ENCODE measurements around the gene NFE2.

Gene NFE2

DNA sequence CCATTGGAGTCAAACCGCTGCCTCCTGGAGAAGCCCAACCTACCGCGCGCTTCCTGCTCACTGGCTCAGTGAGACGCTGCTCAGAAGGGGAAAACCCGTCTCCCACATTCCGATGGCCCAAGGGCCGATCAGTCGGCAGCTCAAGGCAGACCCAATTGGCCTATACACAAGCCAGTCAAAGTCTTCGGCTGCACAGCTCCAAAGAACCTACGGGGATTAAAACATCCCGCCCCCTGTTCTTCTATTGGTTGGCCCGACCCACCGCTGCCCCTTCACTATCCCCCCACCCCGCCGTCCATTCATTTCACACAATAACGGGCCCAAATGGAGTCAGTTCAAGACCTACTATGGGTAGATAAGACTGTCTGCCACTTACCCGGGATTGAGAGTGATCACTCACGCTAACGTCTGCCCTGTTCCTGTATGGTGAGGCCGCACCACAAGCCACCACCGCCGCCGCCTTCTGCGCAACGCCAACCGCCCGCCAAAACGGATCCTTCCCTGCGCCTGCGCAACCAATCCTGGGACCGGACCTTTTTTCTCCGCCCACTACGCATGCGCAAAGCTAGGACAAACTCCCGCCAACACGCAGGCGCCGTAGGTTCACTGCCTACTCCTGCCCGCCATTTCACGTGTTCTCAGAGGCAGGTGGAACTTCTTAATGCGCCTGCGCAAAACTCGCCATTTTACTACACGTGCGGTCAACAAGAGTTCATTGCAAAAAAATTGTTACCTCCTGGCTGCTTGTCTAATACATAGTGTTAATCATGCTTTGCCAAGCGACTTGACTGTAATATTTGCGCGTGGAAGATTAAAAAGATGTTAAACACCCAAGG is 21.0 kb downstream of the NFE2 start, which contains the start of gene CBX5:
TSS of gene CBX5 (minus strand) at position 491 of the 836 bp plus-strand sequence. CDS start 22,472 bp downstream, outside the sequence.
- ATAC-seq = peak; percentile 93
- TF ChIP-seq SNAI2 (CRISPR knock-in tag; IDR thresholded peaks at IDR 0.05) (no peak), CSDC2 (CRISPR knock-in tag; IDR thresholded peaks at IDR 0.05) (no peak)

GRCh38 chr12:54279227-54279631 is 21.6 kb downstream of the NFE2 start:
- ATAC-seq = no peak
- TF ChIP-seq ZC3H10 (CRISPR knock-in tag; IDR thresholded peaks at IDR 0.05) (no peak), OSR1 (CRISPR knock-in tag; IDR thresholded peaks at IDR 0.05) (no peak), ISL1 (CRISPR knock-in tag; IDR thresholded peaks at IDR 0.05) (no peak), PATZ1 (CRISPR knock-in tag; IDR thresholded peaks at IDR 0.05; ENCODE audit: borderline replicate concordance) (no peak), TOX (CRISPR knock-in tag; IDR thresholded peaks at IDR 0.05; ENCODE audit: borderline replicate concordance) (no peak), ZFP30 (CRISPR knock-in tag; IDR thresholded peaks at IDR 0.05) (no peak), CSRNP3 (CRISPR knock-in tag; IDR thresholded peaks at IDR 0.05) (no peak), ZFP3 (CRISPR knock-in tag; IDR thresholded peaks at IDR 0.05) (no peak), ESRRG (CRISPR knock-in tag; IDR thresholded peaks at IDR 0.05) (0 out of 2 replicates have a peak, but pooled peaks have one; percentile 30), ZNF8 (CRISPR knock-in tag; IDR thresholded peaks at IDR 0.05) (no peak), ARNTL (CRISPR knock-in tag; IDR thresholded peaks at IDR 0.05; ENCODE audit: borderline replicate concordance, low read depth) (no peak), GLIS3 (CRISPR knock-in tag; IDR thresholded peaks at IDR 0.05) (peak; percentile 86), PPARA (CRISPR knock-in tag; IDR thresholded peaks at IDR 0.05; ENCODE audit: borderline replicate concordance) (no peak)

DNA sequence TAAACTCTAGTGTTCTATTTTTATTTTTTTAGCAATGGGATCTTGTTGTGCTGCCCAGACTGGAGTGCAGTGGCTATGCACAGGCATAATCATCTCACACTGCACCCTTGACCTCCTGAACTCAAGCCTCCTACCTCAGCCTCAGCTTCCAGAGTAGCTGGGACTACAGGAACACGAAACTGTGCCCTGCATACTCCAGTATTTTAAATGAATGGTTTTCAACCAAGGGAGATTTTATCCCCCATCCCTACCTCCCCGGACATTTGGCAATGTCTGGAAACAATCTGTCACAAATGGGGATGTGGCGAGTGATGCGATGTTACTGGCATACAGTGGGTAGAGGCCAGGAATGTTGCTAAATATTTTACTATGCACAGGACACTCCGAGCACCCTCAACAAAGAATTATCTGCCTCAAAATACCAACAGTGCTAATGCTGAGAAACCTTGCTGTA is 23.0 kb downstream of the NFE2 start:
- TF ChIP-seq ESRRG (CRISPR knock-in tag; IDR thresholded peaks at IDR 0.05) (no peak), PPARA (CRISPR knock-in tag; IDR thresholded peaks at IDR 0.05; ENCODE audit: borderline replicate concordance) (no peak), SNAI2 (CRISPR knock-in tag; IDR thresholded peaks at IDR 0.05) (no peak), ZNF8 (CRISPR knock-in tag; IDR thresholded peaks at IDR 0.05) (no peak), RARB (CRISPR knock-in tag; IDR thresholded peaks at IDR 0.05) (no peak), OSR1 (CRISPR knock-in tag; IDR thresholded peaks at IDR 0.05) (no peak), PATZ1 (CRISPR knock-in tag; IDR thresholded peaks at IDR 0.05; ENCODE audit: borderline replicate concordance) (no peak), ZFP30 (CRISPR knock-in tag; IDR thresholded peaks at IDR 0.05) (no peak), ARNTL (CRISPR knock-in tag; IDR thresholded peaks at IDR 0.05; ENCODE audit: borderline replicate concordance, low read depth) (no peak)
- TF ChIP-seq, protein P1, sequence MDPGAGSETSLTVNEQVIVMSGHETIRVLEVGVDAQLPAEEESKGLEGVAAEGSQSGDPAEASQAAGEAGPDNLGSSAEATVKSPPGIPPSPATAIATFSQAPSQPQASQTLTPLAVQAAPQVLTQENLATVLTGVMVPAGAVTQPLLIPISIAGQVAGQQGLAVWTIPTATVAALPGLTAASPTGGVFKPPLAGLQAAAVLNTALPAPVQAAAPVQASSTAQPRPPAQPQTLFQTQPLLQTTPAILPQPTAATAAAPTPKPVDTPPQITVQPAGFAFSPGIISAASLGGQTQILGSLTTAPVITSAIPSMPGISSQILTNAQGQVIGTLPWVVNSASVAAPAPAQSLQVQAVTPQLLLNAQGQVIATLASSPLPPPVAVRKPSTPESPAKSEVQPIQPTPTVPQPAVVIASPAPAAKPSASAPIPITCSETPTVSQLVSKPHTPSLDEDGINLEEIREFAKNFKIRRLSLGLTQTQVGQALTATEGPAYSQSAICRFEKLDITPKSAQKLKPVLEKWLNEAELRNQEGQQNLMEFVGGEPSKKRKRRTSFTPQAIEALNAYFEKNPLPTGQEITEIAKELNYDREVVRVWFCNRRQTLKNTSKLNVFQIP (CRISPR knock-in tag; IDR thresholded peaks at IDR 0.05; ENCODE audit: borderline replicate concordance, low read depth) = no peak
- no peak for ATAC-seq

- no peak for ATAC-seq
Measured at GRCh38 chr12:54276368-54276767, 24.4 kb downstream of the NFE2 start.

More at GRCh38 chr12:54276368-54276767, 24.4 kb downstream of the NFE2 start:
- TF ChIP-seq ISL1 (CRISPR knock-in tag; IDR thresholded peaks at IDR 0.05) (no peak), RARB (CRISPR knock-in tag; IDR thresholded peaks at IDR 0.05) (no peak), ARNTL (CRISPR knock-in tag; IDR thresholded peaks at IDR 0.05; ENCODE audit: borderline replicate concordance, low read depth) (no peak), ZC3H10 (CRISPR knock-in tag; IDR thresholded peaks at IDR 0.05) (no peak), OSR1 (CRISPR knock-in tag; IDR thresholded peaks at IDR 0.05) (no peak), ZFP3 (CRISPR knock-in tag; IDR thresholded peaks at IDR 0.05) (no peak), PATZ1 (CRISPR knock-in tag; IDR thresholded peaks at IDR 0.05; ENCODE audit: borderline replicate concordance) (no peak)
